Panc1 (cell line): Measurements from ENCODE around the gene SKI. TPM values are rescaled to one million over a fixed set of nuclear protein-coding genes. Genes with fewer than 3 reads are reported as not detected.

Experiments
- ATAC-seq: fragments of 200-7000 bp; cut with Tn5 transposase; 2 replicates; pipeline ENCODE4 v1.9.1; 2020; ENCODE audit warnings: mild to moderate bottlenecking, moderate library complexity
- BruUV-seq: library from RNA; stranded (reverse); fragments of 400-500 nt; replicated peaks from 2 replicates; lab custom pipeline; 2021; lab: Mats Ljungman, UMichigan
- CTCF ChIA-PET: fragments of 300-600 bp; sonication (Branson Sonifier 250); formaldehyde crosslinking; loops from one replicate; lab custom pipeline; 2022; ENCODE audit warnings: antibody characterized with exemption; lab: Charles Lee
- POLR2A ChIA-PET: fragments of 300-600 bp; sonication (Branson Sonifier 250); formaldehyde crosslinking; loops from one replicate; lab custom pipeline; 2022; ENCODE audit warnings: antibody characterized with exemption; lab: Charles Lee
- DNase-seq: peaks from one replicate; pipeline ENCODE4 v3.0.0-alpha.2; 2010; ENCODE audit warnings: low read depth, low spot score
- H3K27ac ChIP-seq: 2 replicates; pipeline ENCODE4 v1.5.1; 2011; ENCODE audit warnings: mild to moderate bottlenecking, low read length, inconsistent platforms
- H3K27me3 ChIP-seq: fragments of 200-500 bp; sonication (Bioruptor generic); 2 replicates; pipeline ENCODE4 v1.6.0; 2014; ENCODE audit warnings: low read length, inconsistent platforms; ENCODE audit not compliant: control insufficient read depth, insufficient read depth
- H3K36me3 ChIP-seq: fragments of 200-500 bp; sonication (Bioruptor generic); 2 replicates; pipeline ENCODE4 v1.5.1; 2014; ENCODE audit warnings: inconsistent platforms, mild to moderate bottlenecking, low read length, moderate library complexity; ENCODE audit not compliant: control insufficient read depth, insufficient read depth
- H3K4me1 ChIP-seq: 2 replicates; pipeline ENCODE4 v1.5.1; 2011; ENCODE audit warnings: inconsistent platforms, mild to moderate bottlenecking, low read length, moderate library complexity; ENCODE audit not compliant: control insufficient read depth, insufficient read depth
- H3K4me3 ChIP-seq, 2 experiments: 2 replicates each; pipeline ENCODE4 v1.5.1; 2011 to 2012; ENCODE audit warnings: low read depth in 2 of 2, low read length in 2 of 2, mild to moderate bottlenecking in 2 of 2, inconsistent platforms in 1 of 2, moderate library complexity in 1 of 2
- H3K9me3 ChIP-seq: fragments of 200-500 bp; sonication (Bioruptor generic); 2 replicates; pipeline ENCODE4 v1.5.1; 2014; ENCODE audit warnings: low read depth, mild to moderate bottlenecking, inconsistent platforms, low read length, moderate library complexity; ENCODE audit not compliant: control insufficient read depth, insufficient read depth
- CTCF ChIP-seq: fragments of 450-650 bp; IDR thresholded peaks from 2 replicates; pipeline ENCODE4 v1.5.1; 2017; ENCODE audit warnings: mild to moderate bottlenecking
- POLR2AphosphoS5 ChIP-seq: IDR thresholded peaks from 2 replicates; pipeline ENCODE4 v1.6.1; 2012; ENCODE audit warnings: mild to moderate bottlenecking, low read depth, low read length, moderate library complexity
- REST ChIP-seq, 2 experiments: IDR thresholded peaks; 2 replicates each; pipeline ENCODE4 v1.6.1; 2011 to 2012; ENCODE audit warnings: low read depth in 2 of 2, control low read depth in 1 of 2, low read length in 1 of 2, mild to moderate bottlenecking in 1 of 2, moderate library complexity in 1 of 2; ENCODE audit not compliant: insufficient read depth in 1 of 2
- SIN3A ChIP-seq: IDR thresholded peaks from 2 replicates; pipeline ENCODE4 v1.6.1; 2012; ENCODE audit warnings: low read depth, mild to moderate bottlenecking, low read length, moderate library complexity, borderline replicate concordance; ENCODE audit not compliant: insufficient read depth
- TCF7L2 ChIP-seq: IDR thresholded peaks from 2 replicates; pipeline ENCODE4 v1.6.1; 2011; ENCODE audit warnings: mild to moderate bottlenecking, low read depth, low read length, inconsistent platforms
- in situ Hi-C: cut with HindIII; loops from 2 replicates; pipeline ENCODE4 v1.10.0; 2016; ENCODE audit warnings: low sequenced_read_pairs, low pct_unique_long_range_greater_than_20kb
- intact Hi-C: fragments of 100-400 bp; cut with micrococcal nuclease; formaldehyde crosslinking; loops from one replicate; pipeline ENCODE4 v1.10.0; 2022; ENCODE audit not compliant: unreplicated experiment
- total RNA-seq: library from RNA; stranded (reverse); gene quantifications from one replicate; pipeline ENCODE4 v1.2.1, GENCODE V29; 2021; ENCODE audit not compliant: unreplicated experiment

The SKI gene
- total RNA-seq, 1 experiment from 2014 or later = 63.2 TPM

- in situ Hi-C loops = no loop called here
- no peaks in the 10 kb centered on the region for H3K27me3 ChIP-seq
- ATAC-seq (no peak), DNase-seq (no peak)
- H3K27ac ChIP-seq = no peak overlapping the region
- no peak for TF ChIP-seq POLR2AphosphoS5
- TF ChIP-seq CTCF = no peak
- TF ChIP-seq TCF7L2 = no peak
- TF ChIP-seq REST (IDR thresholded peaks at IDR 0.05; ENCODE audit: insufficient read depth in 1 of 2, low read depth in 2 of 2, low read length in 1 of 2) = no peak
- no peak for TF ChIP-seq SIN3A
- no TSS peak for BruUV-seq
- H3K9me3 ChIP-seq = no peaks in the 10 kb centered on the region
- POLR2A ChIA-PET = no interaction called here
- no peak overlapping the region for H3K4me3 ChIP-seq
- H3K4me1 ChIP-seq = peaks cover 27% of the 10 kb centered on the region
- intact Hi-C loops = no loop called here
- H3K36me3 ChIP-seq = no peaks in the 10 kb centered on the region
- CTCF ChIA-PET = no interaction called here
Observed at GRCh38 chr1:2247760-2248126, 19.6 kb downstream of the SKI start.

- no peaks in the 10 kb centered on the region for H3K36me3 ChIP-seq
- in situ Hi-C loops = no loop called here
- no peak for TF ChIP-seq SIN3A
- no peak for TF ChIP-seq CTCF
- TF ChIP-seq REST (IDR thresholded peaks at IDR 0.05; ENCODE audit: insufficient read depth in 1 of 2, low read depth in 2 of 2, low read length in 1 of 2) = no peak
- TF ChIP-seq POLR2AphosphoS5 = no peak
- TF ChIP-seq TCF7L2 = no peak
- ChIA-PET CTCF (no interaction called here), POLR2A (no interaction called here)
- BruUV-seq = no TSS peak
- H3K4me1 ChIP-seq = peaks cover 23% of the 10 kb centered on the region
- no peak overlapping the region for H3K4me3 ChIP-seq
- ATAC-seq = no peak
- no peak overlapping the region for H3K27ac ChIP-seq
- no peaks in the 10 kb centered on the region for H3K27me3 ChIP-seq
- intact Hi-C loops = no loop called here
- H3K9me3 ChIP-seq = no peaks in the 10 kb centered on the region
- no peak for DNase-seq
Observed at GRCh38 chr1:2248127-2248826, 20.2 kb downstream of the SKI start.
